Liver (tissue), 9 donors: ENCODE measurements around the gene KANSL1L. TPM values are rescaled to one million over a fixed set of nuclear protein-coding genes. Genes with fewer than 3 reads are reported as not detected.

Experiments used
- DNase-seq: peaks from one replicate; pipeline ENCODE4 v3.0.0-alpha.2; 2017; ENCODE audit warnings: low spot score
- H3K27ac ChIP-seq, 2 donors: one replicate each; pipeline ENCODE4 v1.7.0; 2013; ENCODE audit warnings: inconsistent platforms in 2 of 2, low read length in 2 of 2, control low read depth in 1 of 2, low read depth in 1 of 2, mild to moderate bottlenecking in 1 of 2
- H3K27me3 ChIP-seq, 4 donors: one replicate each; pipeline versions ENCODE4 v1.6.1 to v1.7.0; 2013; ENCODE audit warnings: low read length in 3 of 4, inconsistent platforms in 1 of 4, mild to moderate bottlenecking in 1 of 4, moderate library complexity in 1 of 4; ENCODE audit not compliant: control insufficient read depth in 4 of 4, insufficient read depth in 4 of 4
- H3K36me3 ChIP-seq, 4 donors: one replicate each; pipeline versions ENCODE4 v1.6.1 to v1.7.0; 2013; ENCODE audit warnings: low read length in 3 of 4, mild to moderate bottlenecking in 3 of 4, low read depth in 1 of 4, moderate library complexity in 1 of 4; ENCODE audit not compliant: control insufficient read depth in 4 of 4, insufficient read depth in 3 of 4
- H3K4me1 ChIP-seq, 4 donors: one replicate each; pipeline versions ENCODE4 v1.6.1 to v1.7.0; 2013; ENCODE audit warnings: low read length in 3 of 4, mild to moderate bottlenecking in 3 of 4, moderate library complexity in 1 of 4; ENCODE audit not compliant: control insufficient read depth in 4 of 4, insufficient read depth in 4 of 4
- H3K4me3 ChIP-seq, 3 donors: one replicate each; pipeline versions ENCODE4 v1.6.1 to v1.7.0; 2013; ENCODE audit warnings: low read length in 3 of 3, control low read depth in 1 of 3, low read depth in 1 of 3, mild to moderate bottlenecking in 1 of 3
- H3K9ac ChIP-seq, 2 donors: one replicate each; pipeline ENCODE4 v1.7.0; 2013; ENCODE audit warnings: low read length in 2 of 2, mild to moderate bottlenecking in 2 of 2, moderate library complexity in 2 of 2, control low read depth in 1 of 2, low read depth in 1 of 2
- H3K9me3 ChIP-seq, 4 donors: one replicate each; pipeline versions ENCODE4 v1.6.1 to v1.7.0; 2013; ENCODE audit warnings: low read length in 3 of 4; ENCODE audit not compliant: control insufficient read depth in 4 of 4
- ATF3 ChIP-seq: IDR thresholded peaks from 2 replicates; pipeline ENCODE4 v1.6.1; 2016; ENCODE audit warnings: antibody characterized with exemption
- CTCF ChIP-seq: fragments of 150-350 bp; IDR thresholded peaks from 2 replicates; pipeline ENCODE4 v1.5.1; 2017; ENCODE audit warnings: improper control_type of control experiment, low read depth, low read length; ENCODE audit not compliant: missing input control
- EGR1 ChIP-seq, 2 donors: IDR thresholded peaks; 2 replicates each; pipeline ENCODE4 v1.6.1; 2016 to 2018; ENCODE audit warnings: antibody characterized with exemption in 2 of 2, low read depth in 2 of 2
- FOXA1 ChIP-seq: IDR thresholded peaks from 2 replicates; pipeline ENCODE4 v1.6.1; 2016; ENCODE audit warnings: antibody characterized with exemption
- FOXA2 ChIP-seq: IDR thresholded peaks from 2 replicates; pipeline ENCODE4 v1.6.1; 2016; ENCODE audit warnings: antibody characterized with exemption
- GABPA ChIP-seq, 2 donors: IDR thresholded peaks in 1 of 2; conservative IDR thresholded peaks in 1 of 2; 2 replicates each; pipeline ENCODE4 v1.6.1; 2016; ENCODE audit warnings: antibody characterized with exemption in 2 of 2, mild to moderate bottlenecking in 1 of 2, moderate library complexity in 1 of 2
- HNF4A ChIP-seq, 2 donors: conservative IDR thresholded peaks; 2 replicates each; pipeline ENCODE4 v1.6.1; 2016; ENCODE audit warnings: antibody characterized with exemption in 2 of 2, mild to moderate bottlenecking in 2 of 2
- HNF4G ChIP-seq: IDR thresholded peaks from 2 replicates; pipeline ENCODE4 v1.6.1; 2016; ENCODE audit warnings: antibody characterized with exemption
- JUND ChIP-seq, 2 donors: IDR thresholded peaks; 2 replicates each; pipeline ENCODE4 v1.6.1; 2016; ENCODE audit warnings: antibody characterized with exemption in 2 of 2
- MAX ChIP-seq: IDR thresholded peaks from 2 replicates; pipeline ENCODE4 v1.6.1; 2016; ENCODE audit warnings: antibody characterized with exemption
- NR2F2 ChIP-seq: IDR thresholded peaks from 2 replicates; pipeline ENCODE4 v1.6.1; 2016; ENCODE audit warnings: antibody characterized with exemption
- RAD21 ChIP-seq, 2 donors: IDR thresholded peaks; 2 replicates each; pipeline ENCODE4 v1.6.1; 2016; ENCODE audit warnings: antibody characterized with exemption in 2 of 2, mild to moderate bottlenecking in 2 of 2
- REST ChIP-seq: IDR thresholded peaks from 2 replicates; pipeline ENCODE4 v1.6.1; 2016; ENCODE audit warnings: antibody characterized with exemption, mild to moderate bottlenecking
- RXRA ChIP-seq, 2 donors: IDR thresholded peaks; 2 replicates each; pipeline ENCODE4 v1.6.1; 2017 to 2018; ENCODE audit warnings: antibody characterized with exemption in 2 of 2, mild to moderate bottlenecking in 1 of 2
- SP1 ChIP-seq: IDR thresholded peaks from 2 replicates; pipeline ENCODE4 v1.6.1; 2018; ENCODE audit warnings: antibody characterized with exemption, mild to moderate bottlenecking
- TAF1 ChIP-seq: conservative IDR thresholded peaks from 2 replicates; pipeline ENCODE4 v1.6.1; 2016; ENCODE audit warnings: antibody characterized with exemption, mild to moderate bottlenecking
- YY1 ChIP-seq: IDR thresholded peaks from 2 replicates; pipeline ENCODE4 v1.6.1; 2016; ENCODE audit warnings: antibody characterized with exemption, mild to moderate bottlenecking
- ZBTB33 ChIP-seq: IDR thresholded peaks from 2 replicates; pipeline ENCODE4 v1.6.1; 2016; ENCODE audit warnings: antibody characterized with exemption
- WGBS: extraction: QIAGEN DNeasy Blood & Tissue Kit; methylation state at CpG from one replicate; pipeline ENCODE4 v1.1.7; 2013; 5-methylcytosine and 5-hydroxymethylcytosine counted together
- polyA plus RNA-seq, 2 donors: library from polyadenylated mRNA; stranded (reverse) in 1 of 2; unstranded in 1 of 2; fragments of 200-250 nt in 1 of 2; fragments of >200 nt in 1 of 2; fragmentation: Nextera tagmentation in 1 of 2; extraction: Ambion mirVana in 1 of 2; gene quantifications; one replicate each; pipeline versions ENCODE4 v1.2.1 to v1.2.3, GENCODE V29; 2013 to 2015
- total RNA-seq, 2 donors: library from RNA; depleted of rRNA; stranded (reverse); fragments of >200 nt; gene quantifications; one replicate each; pipeline ENCODE4 v1.2.3, GENCODE V29; 2014
- donor health status: healthy.
- donor health status: healthy.
- donor health status: healthy.
- donor health status: healthy.
- donor health status: healthy.

KANSL1L gene
- total and polyA plus RNA-seq, 4 donors, result 2.1 to 31.6 (median 11.4) TPM

GRCh38 chr2:210215120-210215519 is 43.9 kb upstream of the KANSL1L start:
- no peak for DNase-seq
- no peak overlapping the region for H3K9ac ChIP-seq
- no peak overlapping the region for H3K4me3 ChIP-seq
- no peaks in the 10 kb centered on the region for H3K9me3 ChIP-seq
- no peaks in the 10 kb centered on the region for H3K27me3 ChIP-seq
- no peak for TF ChIP-seq TAF1
- TF ChIP-seq YY1, result no peak
- no peak for TF ChIP-seq NR2F2
- TF ChIP-seq HNF4A (conservative IDR thresholded peaks at IDR 0.05), result no peak
- WGBS, result 53% methylated on average over 1 of the region's 1 CpG
- H3K27ac ChIP-seq, result no peak overlapping the region
- H3K4me1 ChIP-seq, result peaks cover 0 to 2% (median 0%) of the 10 kb centered on the region in 4 donors
- peaks cover 0 to 11% (median 4%) of the 10 kb centered on the region in 4 donors for H3K36me3 ChIP-seq

- TF ChIP-seq FOXA1, result no peak
- no peak for TF ChIP-seq SP1
- TF ChIP-seq HNF4G, result no peak
- no peak for TF ChIP-seq HNF4A (conservative IDR thresholded peaks at IDR 0.05)
- TF ChIP-seq JUND (IDR thresholded peaks at IDR 0.05), result no peak
- TF ChIP-seq EGR1 (IDR thresholded peaks at IDR 0.05; ENCODE audit: low read depth in 2 of 2), result no peak
- no peak for TF ChIP-seq ATF3
- no peak for TF ChIP-seq RXRA (IDR thresholded peaks at IDR 0.05)
- no peak for TF ChIP-seq REST
- no peak for TF ChIP-seq NR2F2
- TF ChIP-seq GABPA (IDR thresholded peaks at IDR 0.05 in 1 of 2, conservative IDR thresholded peaks at IDR 0.05 in 1 of 2), result no peak
- TF ChIP-seq TAF1, result no peak
- no peak for TF ChIP-seq RAD21 (IDR thresholded peaks at IDR 0.05)
- TF ChIP-seq YY1, result no peak
- no peak for TF ChIP-seq MAX
- TF ChIP-seq ZBTB33, result no peak
- TF ChIP-seq FOXA2, result no peak
- no peak for TF ChIP-seq CTCF
- 95% methylated on average over 1 of the region's 1 CpG for WGBS
These were observed 39.0 kb upstream of the KANSL1L start for GRCh38 chr2:210210185-210210584.

More at GRCh38 chr2:210210185-210210584, 39.0 kb upstream of the KANSL1L start:
- no peaks in the 10 kb centered on the region for H3K27me3 ChIP-seq
- no peak for DNase-seq
- no peak overlapping the region for H3K4me3 ChIP-seq
- peaks cover 0 to 11% (median 1%) of the 10 kb centered on the region in 4 donors for H3K36me3 ChIP-seq
- no peaks in the 10 kb centered on the region for H3K9me3 ChIP-seq
- peaks cover 0 to 2% (median 0%) of the 10 kb centered on the region in 4 donors for H3K4me1 ChIP-seq
- no peak overlapping the region for H3K27ac ChIP-seq
- H3K9ac ChIP-seq, result no peak overlapping the region
